ENCODE data around the gene GSTM1.
"Not testable (repeated sequence)": the region's sequence is repeated elsewhere in the genome, so short reads cannot be mapped to it uniquely, and the experiment has no call there.

- TF ChIP-seq POLR2A (IDR thresholded peaks at IDR 0.05); CTCF (IDR thresholded peaks at IDR 0.05 in 8 of 11, conservative IDR thresholded peaks at IDR 0.05 in 3 of 11); POLR2AphosphoS5 (IDR thresholded peaks at IDR 0.05): not testable (repeated sequence)
Observed at GRCh38 chr1:109708949-109709348, 21.3 kb downstream of the GSTM1 start.
